Fibroblast of upper back skin (primary cell): Measurements from ENCODE around the gene PPFIA3.

Experiments used
- DNase-seq: peaks from one replicate; pipeline ENCODE4 v3.0.0-alpha.2; 2013

The PPFIA3 gene

GRCh38 chr19:49119411-49120324 is at the start of gene PPFIA3:
Gene PPFIA3 (plus strand): TSS chr19:49119544. CDS start chr19:49127874, 8,330 bp downstream.
- DNase-seq: peak; percentile 38

GRCh38 chr19:49070416-49070815 is 48.9 kb upstream of the PPFIA3 start:
- DNase-seq: no peak

- no peak for DNase-seq
Observed at GRCh38 chr19:49071860-49072547, 47.3 kb upstream of the PPFIA3 start.

- no peak for DNase-seq
Observed at GRCh38 chr19:49073514-49074378, 45.6 kb upstream of the PPFIA3 start.

- DNase-seq: peak; percentile 55
Observed at GRCh38 chr19:49074869-49075268, 44.5 kb upstream of the PPFIA3 start.

- DNase-seq: no peak
Observed at GRCh38 chr19:49080392-49080791, 39.0 kb upstream of the PPFIA3 start.

- DNase-seq: no peak
Observed at GRCh38 chr19:49081273-49081672, 38.1 kb upstream of the PPFIA3 start.

GRCh38 chr19:49084206-49085019 is 34.9 kb upstream of the PPFIA3 start:
- DNase-seq: no peak

GRCh38 chr19:49085020-49085867 is 34.1 kb upstream of the PPFIA3 start, which contains the start of gene SNRNP70:
Gene SNRNP70 (plus strand): TSS chr19:49085451. CDS start chr19:49086415, 964 bp downstream.
- DNase-seq: peak; percentile 99

- no peak for DNase-seq
Observed at GRCh38 chr19:49085868-49086232, 33.5 kb upstream of the PPFIA3 start.

- no peak for DNase-seq
Observed at GRCh38 chr19:49086296-49086695, 33.0 kb upstream of the PPFIA3 start.

GRCh38 chr19:49091391-49092038 is 27.8 kb upstream of the PPFIA3 start:
- no peak for DNase-seq

GRCh38 chr19:49092686-49093085 is 26.7 kb upstream of the PPFIA3 start:
- no peak for DNase-seq

GRCh38 chr19:49094505-49095482 is 24.6 kb upstream of the PPFIA3 start:
- no peak for DNase-seq

- peak; percentile 68 for DNase-seq
Observed at GRCh38 chr19:49097453-49098288, 21.7 kb upstream of the PPFIA3 start.

GRCh38 chr19:49098795-49099194 is 20.5 kb upstream of the PPFIA3 start:
- no peak for DNase-seq

GRCh38 chr19:49101160-49101559 is 18.2 kb upstream of the PPFIA3 start:
- no peak for DNase-seq

GRCh38 chr19:49102303-49102702 is 17.0 kb upstream of the PPFIA3 start:
- DNase-seq: no peak
